Hepatocyte (in vitro differentiated cells): ENCODE measurements around the gene POU5F1.

ENCODE experiments used
- EZH2 ChIP-seq: fragments of 200-600 bp; sonication (generic); IDR thresholded peaks from 2 replicates; pipeline ENCODE4 v1.6.1; 2016; ENCODE audit warnings: antibody characterized with exemption, mild to moderate bottlenecking, borderline replicate concordance
- EZH2phosphoT487 ChIP-seq: fragments of 200-600 bp; sonication (generic); IDR thresholded peaks from one replicate; pipeline ENCODE4 v1.6.1; 2018; ENCODE audit warnings: antibody characterized with exemption, mild to moderate bottlenecking, low read depth, moderate library complexity; ENCODE audit not compliant: unreplicated experiment, severe bottlenecking
- TF ChIP-seq, protein P1 (sequence below): fragments of 200-600 bp; sonication (generic); IDR thresholded peaks from 2 replicates; pipeline ENCODE4 v1.5.1; 2016; ENCODE audit warnings: antibody characterized with exemption, mild to moderate bottlenecking; ENCODE audit not compliant: poor library complexity

DNA sequence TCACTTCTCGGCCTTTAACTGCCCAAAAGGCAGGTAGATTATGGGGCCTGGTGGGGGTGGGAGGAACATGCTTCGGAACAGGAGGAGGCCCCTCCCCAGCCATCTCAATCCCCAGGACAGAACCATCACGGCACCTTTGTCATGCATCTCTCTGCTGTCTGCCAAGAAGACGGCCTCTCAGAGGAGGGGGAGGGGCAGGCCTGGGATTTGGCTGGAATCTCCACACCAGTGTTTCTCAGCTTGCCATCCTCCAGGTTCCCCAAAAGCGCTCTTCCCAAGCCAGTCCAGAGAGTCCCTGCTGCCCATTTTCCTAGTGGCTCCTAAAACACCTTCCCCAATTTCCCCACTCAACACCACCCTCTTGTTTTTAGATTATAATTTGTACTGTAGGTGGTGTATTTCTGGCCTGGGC lies 2.5 kb upstream of the POU5F1 start:
- TF ChIP-seq EZH2 (no peak), EZH2phosphoT487 (no peak)
- TF ChIP-seq, protein P1, sequence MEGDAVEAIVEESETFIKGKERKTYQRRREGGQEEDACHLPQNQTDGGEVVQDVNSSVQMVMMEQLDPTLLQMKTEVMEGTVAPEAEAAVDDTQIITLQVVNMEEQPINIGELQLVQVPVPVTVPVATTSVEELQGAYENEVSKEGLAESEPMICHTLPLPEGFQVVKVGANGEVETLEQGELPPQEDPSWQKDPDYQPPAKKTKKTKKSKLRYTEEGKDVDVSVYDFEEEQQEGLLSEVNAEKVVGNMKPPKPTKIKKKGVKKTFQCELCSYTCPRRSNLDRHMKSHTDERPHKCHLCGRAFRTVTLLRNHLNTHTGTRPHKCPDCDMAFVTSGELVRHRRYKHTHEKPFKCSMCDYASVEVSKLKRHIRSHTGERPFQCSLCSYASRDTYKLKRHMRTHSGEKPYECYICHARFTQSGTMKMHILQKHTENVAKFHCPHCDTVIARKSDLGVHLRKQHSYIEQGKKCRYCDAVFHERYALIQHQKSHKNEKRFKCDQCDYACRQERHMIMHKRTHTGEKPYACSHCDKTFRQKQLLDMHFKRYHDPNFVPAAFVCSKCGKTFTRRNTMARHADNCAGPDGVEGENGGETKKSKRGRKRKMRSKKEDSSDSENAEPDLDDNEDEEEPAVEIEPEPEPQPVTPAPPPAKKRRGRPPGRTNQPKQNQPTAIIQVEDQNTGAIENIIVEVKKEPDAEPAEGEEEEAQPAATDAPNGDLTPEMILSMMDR = no peak
